Measurements from ENCODE around the gene MRFAP1L1.

GRCh38 chr4:6696611-6697010, 13.1 kb downstream of the MRFAP1L1 start:
- no peak for TF ChIP-seq ATF7 (IDR thresholded peaks at IDR 0.05; ENCODE audit: low read depth)
- TF ChIP-seq CEBPZ (IDR thresholded peaks at IDR 0.05; ENCODE audit: low read depth, low read length), result no peak
- no peak for TF ChIP-seq SP1 (IDR thresholded peaks at IDR 0.05; ENCODE audit: low read depth, low read length)
- TF ChIP-seq NBN (IDR thresholded peaks at IDR 0.05), result no peak
- TF ChIP-seq CTCF (IDR thresholded peaks at IDR 0.05 in 2 of 3, conservative IDR thresholded peaks at IDR 0.05 in 1 of 3; ENCODE audit: control insufficient read depth in 2 of 3, extremely low read depth in 1 of 3, insufficient read depth in 1 of 3, low read depth in 3 of 3, low read length in 3 of 3), result no peak
- TF ChIP-seq MYC (IDR thresholded peaks at IDR 0.05; ENCODE audit: insufficient read depth, insufficient read length, insufficient replicate concordance, low read length, severe bottlenecking), result no peak

All from GM12878 (cell line).